Stomach (tissue), 4 donors: Measurements from ENCODE around the gene DUS3L.

Source experiments
- POLR2A ChIP-seq, 4 donors: fragments of 450-650 bp; IDR thresholded peaks; one replicate each; pipeline ENCODE4 v1.6.1; 2016; ENCODE audit warnings: antibody characterized with exemption in 4 of 4, control low read depth in 2 of 4, mild to moderate bottlenecking in 1 of 4, moderate library complexity in 1 of 4
- TF ChIP-seq, protein P1 (sequence below), 7 experiments: fragments of 450-650 bp in 4 of 7; fragments of 200-600 bp in 3 of 7; sonication (generic) in 3 of 7; IDR thresholded peaks; one replicate each; pipeline ENCODE4 v1.5.1; 2016 to 2019; ENCODE audit warnings: antibody characterized with exemption in 7 of 7, control low read depth in 2 of 7, mild to moderate bottlenecking in 1 of 7

- TF ChIP-seq, protein P1, sequence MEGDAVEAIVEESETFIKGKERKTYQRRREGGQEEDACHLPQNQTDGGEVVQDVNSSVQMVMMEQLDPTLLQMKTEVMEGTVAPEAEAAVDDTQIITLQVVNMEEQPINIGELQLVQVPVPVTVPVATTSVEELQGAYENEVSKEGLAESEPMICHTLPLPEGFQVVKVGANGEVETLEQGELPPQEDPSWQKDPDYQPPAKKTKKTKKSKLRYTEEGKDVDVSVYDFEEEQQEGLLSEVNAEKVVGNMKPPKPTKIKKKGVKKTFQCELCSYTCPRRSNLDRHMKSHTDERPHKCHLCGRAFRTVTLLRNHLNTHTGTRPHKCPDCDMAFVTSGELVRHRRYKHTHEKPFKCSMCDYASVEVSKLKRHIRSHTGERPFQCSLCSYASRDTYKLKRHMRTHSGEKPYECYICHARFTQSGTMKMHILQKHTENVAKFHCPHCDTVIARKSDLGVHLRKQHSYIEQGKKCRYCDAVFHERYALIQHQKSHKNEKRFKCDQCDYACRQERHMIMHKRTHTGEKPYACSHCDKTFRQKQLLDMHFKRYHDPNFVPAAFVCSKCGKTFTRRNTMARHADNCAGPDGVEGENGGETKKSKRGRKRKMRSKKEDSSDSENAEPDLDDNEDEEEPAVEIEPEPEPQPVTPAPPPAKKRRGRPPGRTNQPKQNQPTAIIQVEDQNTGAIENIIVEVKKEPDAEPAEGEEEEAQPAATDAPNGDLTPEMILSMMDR (IDR thresholded peaks at IDR 0.05): no peak
- no peak for TF ChIP-seq POLR2A (IDR thresholded peaks at IDR 0.05)
Observed at GRCh38 chr19:5828661-5829566, 38.0 kb upstream of the DUS3L start.
